ENCODE data around the gene NPFFR1. TPM values are rescaled to one million over a fixed set of nuclear protein-coding genes. Genes with fewer than 3 reads are reported as not detected.
A peak's percentile ranks its signal among the peaks of the same experiment; 100 is the strongest.

The NPFFR1 gene
- total RNA-seq, 1 donor from 2014 or later: not detected

DNA sequence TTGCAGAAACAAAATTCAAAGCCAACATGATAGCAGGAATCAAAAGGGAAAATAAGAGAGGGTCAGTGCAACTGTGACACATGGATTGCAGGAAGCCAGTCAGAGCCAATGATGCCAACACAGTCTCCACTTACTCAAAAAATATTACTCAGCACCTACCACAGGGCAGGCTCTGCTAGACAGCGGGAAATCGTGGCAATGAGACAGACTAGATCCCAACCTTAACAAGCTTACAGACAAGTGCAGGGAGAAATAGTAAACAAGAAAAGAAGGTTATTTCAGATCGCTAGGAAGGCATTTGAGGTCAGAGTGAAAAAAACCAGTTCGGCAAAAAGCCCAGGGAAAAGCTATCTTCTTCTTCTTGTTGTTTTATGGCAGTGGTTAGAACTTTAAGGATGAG, 45.2 kb upstream of the NPFFR1 start:
- Histone ChIP-seq H3K4me3 (no peak overlapping the region), H3K4me1 (peaks cover 55% of the 10 kb centered on the region), H3K27ac (replicated peaks) (peak overlapping the region; percentile 30), H3K27me3 (ENCODE audit: low read depth) (no peaks in the 10 kb centered on the region), H3K36me3 (no peaks in the 10 kb centered on the region), H3K9me3 (replicated peaks) (no peaks in the 10 kb centered on the region)
- no peak for DNase-seq
- TF ChIP-seq, protein P1, sequence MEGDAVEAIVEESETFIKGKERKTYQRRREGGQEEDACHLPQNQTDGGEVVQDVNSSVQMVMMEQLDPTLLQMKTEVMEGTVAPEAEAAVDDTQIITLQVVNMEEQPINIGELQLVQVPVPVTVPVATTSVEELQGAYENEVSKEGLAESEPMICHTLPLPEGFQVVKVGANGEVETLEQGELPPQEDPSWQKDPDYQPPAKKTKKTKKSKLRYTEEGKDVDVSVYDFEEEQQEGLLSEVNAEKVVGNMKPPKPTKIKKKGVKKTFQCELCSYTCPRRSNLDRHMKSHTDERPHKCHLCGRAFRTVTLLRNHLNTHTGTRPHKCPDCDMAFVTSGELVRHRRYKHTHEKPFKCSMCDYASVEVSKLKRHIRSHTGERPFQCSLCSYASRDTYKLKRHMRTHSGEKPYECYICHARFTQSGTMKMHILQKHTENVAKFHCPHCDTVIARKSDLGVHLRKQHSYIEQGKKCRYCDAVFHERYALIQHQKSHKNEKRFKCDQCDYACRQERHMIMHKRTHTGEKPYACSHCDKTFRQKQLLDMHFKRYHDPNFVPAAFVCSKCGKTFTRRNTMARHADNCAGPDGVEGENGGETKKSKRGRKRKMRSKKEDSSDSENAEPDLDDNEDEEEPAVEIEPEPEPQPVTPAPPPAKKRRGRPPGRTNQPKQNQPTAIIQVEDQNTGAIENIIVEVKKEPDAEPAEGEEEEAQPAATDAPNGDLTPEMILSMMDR (IDR thresholded peaks at IDR 0.05; ENCODE audit: borderline replicate concordance): no peak
- intact Hi-C loops (cut with micrococcal nuclease): no loop called here

DNA sequence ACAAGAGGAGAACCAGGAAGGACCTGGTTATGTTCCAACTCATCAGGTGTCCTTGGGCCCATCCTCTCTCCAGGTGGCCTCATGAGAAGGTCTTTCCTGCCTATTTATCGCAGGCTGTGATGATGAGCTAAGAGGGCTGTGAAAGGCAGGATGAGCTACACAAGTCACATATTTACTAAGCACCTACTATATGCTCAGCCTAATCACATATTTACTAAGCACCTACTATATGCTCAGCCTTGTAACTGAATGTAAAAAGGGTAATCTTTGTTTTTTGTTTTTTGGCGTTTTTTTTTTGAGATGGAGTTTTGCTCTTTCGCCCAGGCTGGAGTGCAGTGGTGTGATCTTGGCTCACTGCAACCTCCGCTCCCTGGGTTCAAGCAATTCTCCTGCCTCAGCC, 44.2 kb upstream of the NPFFR1 start:
- H3K4me3 ChIP-seq: no peak overlapping the region
- intact Hi-C loops (cut with micrococcal nuclease): no loop called here
- H3K27ac ChIP-seq (replicated peaks): no peak overlapping the region
- DNase-seq: no peak
- H3K4me1 ChIP-seq: peaks cover 55% of the 10 kb centered on the region
- no peaks in the 10 kb centered on the region for H3K9me3 ChIP-seq (replicated peaks)
- TF ChIP-seq, protein P1 (IDR thresholded peaks at IDR 0.05; ENCODE audit: borderline replicate concordance): no peak
- H3K27me3 ChIP-seq (ENCODE audit: low read depth): no peaks in the 10 kb centered on the region
- H3K36me3 ChIP-seq: no peaks in the 10 kb centered on the region

DNA sequence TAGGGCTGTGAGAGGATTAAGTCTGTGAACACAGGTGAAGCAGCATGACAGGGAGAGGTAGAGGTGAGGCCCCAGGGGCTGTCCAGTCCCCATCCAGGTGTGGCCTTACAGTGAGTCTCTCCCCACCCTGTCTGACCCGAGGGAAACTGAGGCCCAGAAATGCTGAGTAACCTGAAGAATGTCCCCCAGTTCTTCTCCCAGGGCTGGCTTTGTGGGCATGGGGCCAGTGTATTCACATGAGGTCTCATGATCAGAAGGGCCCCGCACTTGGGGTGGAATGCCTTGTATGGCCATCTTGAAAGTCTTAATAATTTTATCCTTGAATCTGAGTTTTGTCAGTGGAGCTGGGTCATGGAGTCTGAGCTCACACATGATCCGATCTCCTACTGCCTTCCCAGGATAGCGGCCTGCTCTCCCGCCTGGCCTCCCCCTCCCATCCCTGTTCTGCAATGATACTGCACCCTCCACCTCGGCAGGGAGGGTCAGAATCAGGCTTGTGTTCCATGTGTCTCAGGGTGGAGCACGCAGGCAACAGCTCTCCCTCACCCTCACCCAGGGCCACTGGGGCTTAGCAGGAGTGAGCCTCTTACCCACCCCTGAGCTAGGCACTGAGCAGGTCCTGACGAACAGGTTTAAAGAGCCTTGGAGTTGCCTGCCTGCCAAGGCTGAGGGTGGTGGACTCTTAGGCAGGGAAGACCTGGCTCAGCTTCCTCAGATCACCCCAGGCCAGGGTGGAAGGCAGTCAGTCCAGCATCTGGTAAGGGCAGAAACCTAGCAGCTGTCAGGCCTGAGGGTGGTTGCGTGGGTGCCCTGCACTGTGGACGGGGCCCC, 41.4 kb upstream of the NPFFR1 start:
- no peak for DNase-seq

DNA sequence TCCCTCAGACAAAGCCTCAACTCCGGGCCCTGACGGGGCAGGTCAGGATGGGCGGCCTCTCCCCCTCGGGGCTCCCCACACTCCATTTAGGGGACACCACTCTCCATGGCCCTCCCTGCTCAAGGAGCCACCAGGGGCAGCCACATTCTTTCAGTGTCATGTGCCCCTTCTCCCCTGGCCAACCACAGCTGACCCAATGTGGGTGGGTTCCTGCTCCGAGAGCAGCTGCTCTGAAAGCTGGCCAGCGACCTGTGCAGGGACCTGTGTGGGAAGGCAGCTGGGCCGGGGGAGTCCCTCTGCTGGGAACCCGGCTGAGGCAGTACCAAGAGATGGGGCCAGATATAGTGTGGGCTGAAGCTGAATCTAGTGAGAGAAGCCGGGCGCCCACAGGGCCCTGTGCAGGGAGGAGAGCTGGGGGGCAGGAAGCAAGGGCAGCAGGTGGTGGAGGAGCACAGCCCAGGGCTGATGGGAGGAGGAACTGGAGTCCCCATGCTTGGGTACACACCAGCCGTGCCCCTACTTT, 40.6 kb upstream of the NPFFR1 start:
- H3K4me3 ChIP-seq: no peak overlapping the region

More for the DNA sequence above, 41.4 kb upstream of the NPFFR1 start:
- H3K36me3 ChIP-seq: no peaks in the 10 kb centered on the region
- H3K27ac ChIP-seq (replicated peaks): peak overlapping the region; percentile 63
- no peaks in the 10 kb centered on the region for H3K9me3 ChIP-seq (replicated peaks)
- no peaks in the 10 kb centered on the region for H3K27me3 ChIP-seq (ENCODE audit: low read depth)
- peaks cover 52% of the 10 kb centered on the region for H3K4me1 ChIP-seq
- intact Hi-C loops (cut with micrococcal nuclease): no loop called here
- no peak overlapping the region for H3K4me3 ChIP-seq
- TF ChIP-seq, protein P1 (IDR thresholded peaks at IDR 0.05; ENCODE audit: borderline replicate concordance): no peak

DNA sequence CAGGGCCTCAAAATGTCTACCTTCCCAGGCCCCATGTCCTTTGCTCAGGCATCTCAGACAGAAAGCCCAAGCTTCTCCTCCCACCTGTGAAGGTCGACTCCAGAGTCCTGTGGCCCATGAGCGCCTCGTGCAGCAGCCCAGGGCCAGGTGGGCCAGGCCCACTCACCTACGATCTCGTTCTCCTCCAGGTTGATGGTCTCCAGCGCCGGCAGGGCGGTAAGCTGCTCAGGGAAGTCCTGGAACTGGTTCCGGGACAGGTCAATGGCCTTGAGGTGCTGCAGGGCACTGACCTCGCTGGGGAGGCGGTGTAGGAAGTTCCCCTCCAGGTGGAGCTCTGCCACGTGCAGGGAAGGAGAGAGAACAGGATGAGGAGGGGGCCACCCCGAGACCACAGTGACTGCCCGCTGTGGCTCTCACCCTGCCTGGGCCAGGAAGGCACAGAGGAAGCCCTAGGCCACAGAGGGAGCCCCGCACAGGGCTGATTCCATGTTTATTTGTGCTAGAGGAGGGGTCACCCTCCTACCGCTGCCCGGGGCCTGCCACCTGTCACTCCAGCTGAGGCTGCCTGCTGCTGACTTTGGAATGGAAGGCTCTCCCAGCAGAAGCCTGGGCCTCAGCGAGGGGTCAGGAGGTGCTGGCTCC, 40.0 kb upstream of the NPFFR1 start:
- Histone ChIP-seq H3K9me3 (replicated peaks) (no peaks in the 10 kb centered on the region), H3K4me1 (peaks cover 43% of the 10 kb centered on the region), H3K27ac (replicated peaks) (peak overlapping the region; percentile 63), H3K27me3 (ENCODE audit: low read depth) (no peaks in the 10 kb centered on the region), H3K4me3 (no peak overlapping the region), H3K36me3 (no peaks in the 10 kb centered on the region)
- DNase-seq: no peak
- intact Hi-C loops (cut with micrococcal nuclease): no loop called here
- TF ChIP-seq, protein P1 (IDR thresholded peaks at IDR 0.05; ENCODE audit: borderline replicate concordance): no peak

More for the DNA sequence above, 40.6 kb upstream of the NPFFR1 start:
- H3K27ac ChIP-seq (replicated peaks): peak overlapping the region; percentile 63
- H3K27me3 ChIP-seq (ENCODE audit: low read depth): no peaks in the 10 kb centered on the region
- intact Hi-C loops (cut with micrococcal nuclease): no loop called here
- peaks cover 48% of the 10 kb centered on the region for H3K4me1 ChIP-seq
- no peaks in the 10 kb centered on the region for H3K36me3 ChIP-seq
- TF ChIP-seq, protein P1 (IDR thresholded peaks at IDR 0.05; ENCODE audit: borderline replicate concordance): no peak
- DNase-seq: no peak
- H3K9me3 ChIP-seq (replicated peaks): no peaks in the 10 kb centered on the region

All from left ventricle myocardium inferior (tissue), 1 donor.